Neutrophil (primary cell): ENCODE data around the gene FAM163B.

Source experiments
- H3K27ac ChIP-seq: fragments of 200-600 bp; sonication (generic); 2 replicates; pipeline ENCODE4 v1.5.1; 2016; ENCODE audit warnings: mild to moderate bottlenecking, moderate library complexity
- H3K27me3 ChIP-seq: fragments of 200-600 bp; sonication (generic); 2 replicates; pipeline ENCODE4 v1.6.0; 2016; ENCODE audit warnings: mild to moderate bottlenecking
- H3K36me3 ChIP-seq: fragments of 200-600 bp; sonication (generic); 2 replicates; pipeline ENCODE4 v1.5.1; 2017
- H3K4me1 ChIP-seq, 2 experiments: fragments of 200-600 bp in 1 of 2; sonication (generic) in 1 of 2; 1 replicate in 1 of 2; 2 replicates in 1 of 2; pipeline versions ENCODE4 v1.5.1 to v1.6.1; 2013 to 2016; ENCODE audit warnings: low read depth in 1 of 2, low read length in 1 of 2, mild to moderate bottlenecking in 1 of 2, moderate library complexity in 1 of 2; ENCODE audit not compliant: control insufficient read depth in 1 of 2, insufficient read depth in 1 of 2
- H3K4me3 ChIP-seq, 2 experiments: fragments of 200-600 bp in 1 of 2; sonication (generic) in 1 of 2; 1 replicate in 1 of 2; 2 replicates in 1 of 2; pipeline ENCODE4 v1.5.1; 2013 to 2016; ENCODE audit warnings: low read depth in 1 of 2, low read length in 1 of 2, mild to moderate bottlenecking in 1 of 2, moderate library complexity in 1 of 2
- H3K9me3 ChIP-seq: fragments of 200-600 bp; sonication (generic); 2 replicates; pipeline ENCODE4 v1.5.1; 2016
- TF ChIP-seq, protein P1 (sequence below): fragments of 200-600 bp; sonication (generic); IDR thresholded peaks from 2 replicates; pipeline ENCODE4 v1.5.1; 2016; ENCODE audit warnings: antibody characterized with exemption

Gene FAM163B

DNA sequence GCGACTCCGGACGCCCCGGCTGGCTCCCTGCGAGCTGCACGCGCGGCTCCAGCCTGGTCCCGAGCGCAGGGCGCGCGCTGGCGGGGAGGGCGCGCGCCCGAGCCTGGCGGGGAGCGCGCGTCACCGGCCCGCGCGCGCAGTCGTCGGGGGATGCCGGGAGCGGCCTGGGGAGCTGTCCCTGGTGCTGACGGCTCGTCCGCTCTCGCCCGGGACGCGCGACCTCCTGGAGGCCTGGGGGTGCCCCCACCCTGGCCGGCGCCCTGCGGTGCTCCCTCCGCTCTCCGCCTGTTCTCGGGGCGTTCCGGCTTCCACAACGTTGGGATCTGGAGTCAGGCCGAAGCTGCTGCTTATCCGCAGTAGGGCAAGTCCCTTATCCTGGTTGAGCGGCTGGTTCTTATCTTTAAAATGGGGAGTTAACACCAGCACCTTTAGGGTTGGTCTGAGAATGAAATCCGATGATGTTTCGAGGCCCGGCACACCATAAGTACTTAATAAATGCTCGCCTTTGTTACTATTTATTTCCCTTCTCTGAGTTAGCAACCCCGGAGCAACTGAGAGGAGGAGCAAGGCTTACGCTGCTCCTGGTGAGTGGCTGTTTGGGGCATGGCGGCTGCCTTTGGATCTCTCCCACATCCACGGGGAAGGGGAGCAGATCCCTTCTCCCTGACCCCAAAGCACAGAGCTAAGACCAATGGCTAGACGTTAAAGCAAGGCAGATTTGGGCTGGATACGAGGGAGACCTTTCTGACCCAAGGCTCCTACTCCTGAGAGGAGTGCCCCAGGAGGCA is at the start of gene FAM163B:
Gene FAM163B, minus strand, starts transcription at position 79 of the 788 bp plus-strand sequence. CDS start 29,166 bp downstream, outside the sequence.
- Histone ChIP-seq H3K9me3 (no peaks in the 10 kb centered on the region), H3K4me1 (no peaks in the 10 kb centered on the region), H3K27me3 (peaks cover 72% of the 10 kb centered on the region), H3K36me3 (no peaks in the 10 kb centered on the region), H3K27ac (no peak within 1 kb of the TSS), H3K4me3 (no peak within 1 kb of the TSS)
- TF ChIP-seq, protein P1, sequence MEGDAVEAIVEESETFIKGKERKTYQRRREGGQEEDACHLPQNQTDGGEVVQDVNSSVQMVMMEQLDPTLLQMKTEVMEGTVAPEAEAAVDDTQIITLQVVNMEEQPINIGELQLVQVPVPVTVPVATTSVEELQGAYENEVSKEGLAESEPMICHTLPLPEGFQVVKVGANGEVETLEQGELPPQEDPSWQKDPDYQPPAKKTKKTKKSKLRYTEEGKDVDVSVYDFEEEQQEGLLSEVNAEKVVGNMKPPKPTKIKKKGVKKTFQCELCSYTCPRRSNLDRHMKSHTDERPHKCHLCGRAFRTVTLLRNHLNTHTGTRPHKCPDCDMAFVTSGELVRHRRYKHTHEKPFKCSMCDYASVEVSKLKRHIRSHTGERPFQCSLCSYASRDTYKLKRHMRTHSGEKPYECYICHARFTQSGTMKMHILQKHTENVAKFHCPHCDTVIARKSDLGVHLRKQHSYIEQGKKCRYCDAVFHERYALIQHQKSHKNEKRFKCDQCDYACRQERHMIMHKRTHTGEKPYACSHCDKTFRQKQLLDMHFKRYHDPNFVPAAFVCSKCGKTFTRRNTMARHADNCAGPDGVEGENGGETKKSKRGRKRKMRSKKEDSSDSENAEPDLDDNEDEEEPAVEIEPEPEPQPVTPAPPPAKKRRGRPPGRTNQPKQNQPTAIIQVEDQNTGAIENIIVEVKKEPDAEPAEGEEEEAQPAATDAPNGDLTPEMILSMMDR, result no peak

DNA sequence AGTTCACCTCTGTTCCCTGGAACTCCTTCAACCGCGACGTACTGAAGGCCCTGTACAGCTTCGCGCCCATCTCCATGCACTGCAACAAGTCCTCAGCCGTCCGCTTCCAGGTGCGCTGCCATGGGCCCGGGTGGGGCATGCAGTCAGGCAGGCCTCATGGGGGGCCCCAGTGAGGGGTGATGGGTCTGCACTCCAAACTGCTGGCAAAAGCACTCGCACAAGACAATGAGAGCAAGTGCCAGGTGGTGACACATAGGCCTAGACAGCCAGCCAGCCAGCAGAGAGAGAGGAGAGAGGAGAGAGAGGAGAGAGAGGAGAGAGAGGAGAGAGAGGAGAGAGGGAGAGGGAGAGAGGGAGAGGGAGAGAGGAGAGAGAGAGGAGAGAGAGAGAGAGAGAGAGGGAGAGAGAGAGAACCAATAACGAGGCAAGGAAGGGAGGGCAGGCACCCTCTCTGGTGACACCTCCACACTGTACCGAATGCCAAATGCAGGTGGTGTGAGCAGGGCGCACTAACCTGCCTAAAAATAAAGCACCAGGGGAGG is 48.0 kb upstream of the FAM163B start:
- Histone ChIP-seq H3K36me3 (no peaks in the 10 kb centered on the region), H3K27me3 (peaks cover 68% of the 10 kb centered on the region), H3K4me3 (no peak overlapping the region), H3K9me3 (no peaks in the 10 kb centered on the region), H3K27ac (no peak overlapping the region), H3K4me1 (no peaks in the 10 kb centered on the region)
- TF ChIP-seq, protein P1, result no peak

DNA sequence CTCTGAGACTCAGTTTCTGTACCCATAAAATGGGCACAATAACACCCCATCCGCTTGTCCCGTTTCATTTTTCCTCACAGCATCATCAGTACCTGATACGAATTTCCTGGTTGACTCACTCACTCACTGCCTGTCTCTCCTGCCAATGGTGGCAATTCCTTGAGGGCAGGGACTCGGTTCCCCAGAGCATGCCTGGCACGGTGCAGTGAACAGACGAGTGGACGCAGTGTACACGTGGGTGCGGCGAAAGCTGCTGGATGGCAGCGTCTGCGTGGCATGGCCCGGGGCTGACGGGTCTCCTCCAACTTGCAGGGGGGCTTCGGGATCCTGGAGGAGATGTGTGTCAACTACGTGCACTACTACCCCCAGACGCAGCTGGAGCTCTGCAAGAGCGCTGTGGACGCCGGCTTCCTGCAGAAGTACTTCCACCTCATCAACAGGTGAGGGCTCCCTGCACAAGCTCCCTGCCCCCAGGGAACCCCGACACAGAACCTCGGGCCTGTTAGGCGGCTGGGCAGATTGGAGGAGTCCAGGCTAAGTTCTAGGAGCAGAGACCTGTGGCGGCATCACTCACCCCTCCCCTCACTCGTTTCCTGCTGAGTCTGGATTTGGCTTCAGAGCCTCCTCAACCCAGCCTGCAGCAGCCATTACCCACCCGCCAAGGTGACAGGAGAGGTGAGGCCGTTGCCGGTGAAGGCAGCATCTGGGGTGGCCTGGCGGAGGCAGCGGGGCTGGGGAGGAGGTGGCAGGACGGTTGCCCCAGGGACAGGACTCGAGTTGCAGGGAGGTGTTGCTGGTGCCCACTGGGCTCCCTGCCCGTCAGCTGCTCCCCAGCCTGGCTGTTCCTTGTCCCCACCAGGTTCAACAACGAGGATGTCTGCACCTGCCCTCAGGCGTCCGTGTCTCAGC is 47.3 kb upstream of the FAM163B start:
- Histone ChIP-seq H3K4me3 (no peak overlapping the region), H3K27me3 (peaks cover 68% of the 10 kb centered on the region), H3K4me1 (no peaks in the 10 kb centered on the region), H3K9me3 (no peaks in the 10 kb centered on the region), H3K27ac (no peak overlapping the region), H3K36me3 (no peaks in the 10 kb centered on the region)
- TF ChIP-seq, protein P1, result no peak

DNA sequence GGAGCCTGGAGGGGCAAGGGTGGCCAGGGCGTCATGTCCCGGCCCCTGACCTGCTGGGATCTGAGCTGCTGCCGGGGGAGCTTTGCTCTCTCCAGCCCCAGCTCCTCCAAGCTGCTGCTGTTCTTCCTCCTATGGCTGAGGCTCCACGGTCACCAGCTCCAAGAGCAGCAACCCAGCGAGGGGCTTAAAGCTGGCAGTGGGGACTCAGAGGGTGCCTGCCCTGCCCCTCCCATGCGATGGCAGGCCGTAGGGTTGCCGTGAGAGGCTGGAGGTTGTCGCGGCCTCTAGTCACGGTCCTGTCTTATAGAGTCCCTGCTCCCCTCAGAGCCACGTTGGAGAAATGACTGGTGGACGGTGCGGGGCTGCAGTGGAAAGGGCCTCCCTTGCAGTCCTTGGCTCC is 46.5 kb upstream of the FAM163B start:
- TF ChIP-seq, protein P1, result no peak
- H3K36me3 ChIP-seq, result no peaks in the 10 kb centered on the region

DNA sequence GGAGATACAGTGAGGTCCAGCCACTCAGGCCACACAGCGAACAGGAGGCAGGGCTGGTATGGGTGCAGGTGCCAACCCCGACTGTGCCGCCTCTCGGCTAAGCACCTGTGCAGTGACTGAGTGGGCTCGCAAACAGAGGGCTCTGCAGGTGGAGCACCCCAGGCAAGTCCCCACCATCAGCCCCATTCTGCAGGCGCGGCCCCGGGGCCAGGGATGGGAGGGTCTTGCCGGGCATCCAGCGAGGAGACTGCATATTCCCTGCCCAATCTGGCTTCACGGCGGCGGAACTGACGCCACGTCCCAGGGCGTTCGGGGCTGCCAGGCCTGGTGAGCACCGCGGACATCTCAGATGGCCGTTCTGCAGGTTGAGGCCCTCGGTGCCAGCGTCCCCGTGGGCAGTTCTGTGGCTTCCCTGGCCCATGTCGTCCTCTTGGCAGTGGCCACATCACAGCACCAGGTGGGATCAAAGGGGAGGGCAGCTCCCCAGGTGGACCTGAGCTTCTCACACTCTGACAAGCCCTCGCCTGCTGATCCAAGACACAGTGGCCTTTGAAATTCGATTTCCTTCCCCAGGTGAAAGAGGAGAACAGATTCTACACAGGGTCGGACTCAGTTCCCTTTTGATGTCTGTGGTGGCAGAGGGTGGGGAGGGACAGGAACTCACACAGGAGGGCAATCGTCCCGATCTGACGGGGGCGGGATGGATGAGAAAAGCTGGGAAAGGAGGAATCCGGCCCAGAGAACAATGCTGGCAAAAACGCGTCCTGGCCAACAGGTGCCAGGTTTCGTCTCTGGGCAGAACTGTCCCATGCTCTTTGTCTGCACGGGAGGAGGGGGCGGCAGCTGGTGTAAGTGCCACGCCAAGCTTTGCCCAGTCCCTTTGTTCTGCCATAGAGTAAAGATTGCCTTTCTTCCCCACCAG is 45.8 kb upstream of the FAM163B start:
- TF ChIP-seq, protein P1, result no peak
- no peaks in the 10 kb centered on the region for H3K4me1 ChIP-seq

More for the DNA sequence above, 46.5 kb upstream of the FAM163B start:
- Histone ChIP-seq H3K27me3 (peaks cover 65% of the 10 kb centered on the region), H3K4me3 (no peak overlapping the region), H3K4me1 (no peaks in the 10 kb centered on the region), H3K27ac (no peak overlapping the region), H3K9me3 (no peaks in the 10 kb centered on the region)

More for the DNA sequence above, 45.8 kb upstream of the FAM163B start:
- H3K4me3 ChIP-seq, result no peak overlapping the region
- H3K27me3 ChIP-seq, result peaks cover 58% of the 10 kb centered on the region
- H3K9me3 ChIP-seq, result no peaks in the 10 kb centered on the region
- H3K36me3 ChIP-seq, result no peaks in the 10 kb centered on the region
- H3K27ac ChIP-seq, result no peak overlapping the region
